ENCODE results near the gene ITGA3.

ITGA3 gene

GRCh38 chr17:50070908-50071680, 15.2 kb downstream of the ITGA3 start:
- Histone ChIP-seq H3K27ac (no peak overlapping the region), H3K27me3 (ENCODE audit: control insufficient read depth, insufficient read depth, low read length) (no peaks in the 10 kb centered on the region), H3K9ac (no peak overlapping the region), H3K4me3 (ENCODE audit: low read depth, low read length) (no peak overlapping the region), H3K9me3 (ENCODE audit: control insufficient read depth, low read length) (no peaks in the 10 kb centered on the region), H3K36me3 (ENCODE audit: control insufficient read depth, insufficient read depth, low read length) (no peaks in the 10 kb centered on the region), H2AFZ (no peak overlapping the region), H3K4me1 (peaks cover 4% of the 10 kb centered on the region), H3K79me2 (peaks cover 4% of the 10 kb centered on the region), H3K4me2 (ENCODE audit: low read length) (no peak overlapping the region)
- TF ChIP-seq CTCF (IDR thresholded peaks at IDR 0.05): no peak

- no peak for TF ChIP-seq CTCF (IDR thresholded peaks at IDR 0.05)
- Histone ChIP-seq H2AFZ (no peak overlapping the region), H3K9me3 (ENCODE audit: control insufficient read depth, low read length) (no peaks in the 10 kb centered on the region), H3K27me3 (ENCODE audit: control insufficient read depth, insufficient read depth, low read length) (no peaks in the 10 kb centered on the region), H3K4me2 (ENCODE audit: low read length) (no peak overlapping the region), H3K4me3 (ENCODE audit: low read depth, low read length) (no peak overlapping the region), H3K4me1 (peaks cover 4% of the 10 kb centered on the region), H3K27ac (no peak overlapping the region), H3K36me3 (ENCODE audit: control insufficient read depth, insufficient read depth, low read length) (no peaks in the 10 kb centered on the region), H3K9ac (no peak overlapping the region), H3K79me2 (peaks cover 4% of the 10 kb centered on the region)
Observed at GRCh38 chr17:50071692-50072091, 15.8 kb downstream of the ITGA3 start.

GRCh38 chr17:50072130-50072529, 16.2 kb downstream of the ITGA3 start:
- H3K4me3 ChIP-seq (ENCODE audit: low read depth, low read length): no peak overlapping the region
- no peak overlapping the region for H3K4me2 ChIP-seq (ENCODE audit: low read length)
- H3K9me3 ChIP-seq (ENCODE audit: control insufficient read depth, low read length): no peaks in the 10 kb centered on the region
- peaks cover 4% of the 10 kb centered on the region for H3K79me2 ChIP-seq
- no peak overlapping the region for H2AFZ ChIP-seq
- no peaks in the 10 kb centered on the region for H3K36me3 ChIP-seq (ENCODE audit: control insufficient read depth, insufficient read depth, low read length)
- no peak overlapping the region for H3K27ac ChIP-seq
- no peak for TF ChIP-seq CTCF (IDR thresholded peaks at IDR 0.05)
- H3K4me1 ChIP-seq: peaks cover 4% of the 10 kb centered on the region
- H3K27me3 ChIP-seq (ENCODE audit: control insufficient read depth, insufficient read depth, low read length): no peaks in the 10 kb centered on the region
- H3K9ac ChIP-seq: no peak overlapping the region

GRCh38 chr17:50072925-50073324, 17.0 kb downstream of the ITGA3 start:
- no peak overlapping the region for H2AFZ ChIP-seq
- peak overlapping the region; percentile 44 for H3K4me2 ChIP-seq (ENCODE audit: low read length)
- H3K4me1 ChIP-seq: peaks cover 4% of the 10 kb centered on the region
- H3K36me3 ChIP-seq (ENCODE audit: control insufficient read depth, insufficient read depth, low read length): no peaks in the 10 kb centered on the region
- no peak overlapping the region for H3K4me3 ChIP-seq (ENCODE audit: low read depth, low read length)
- no peaks in the 10 kb centered on the region for H3K9me3 ChIP-seq (ENCODE audit: control insufficient read depth, low read length)
- no peaks in the 10 kb centered on the region for H3K27me3 ChIP-seq (ENCODE audit: control insufficient read depth, insufficient read depth, low read length)
- no peak overlapping the region for H3K9ac ChIP-seq
- TF ChIP-seq CTCF (IDR thresholded peaks at IDR 0.05): no peak
- H3K27ac ChIP-seq: no peak overlapping the region
- peaks cover 4% of the 10 kb centered on the region for H3K79me2 ChIP-seq

- H3K9me3 ChIP-seq (ENCODE audit: control insufficient read depth, low read length): no peaks in the 10 kb centered on the region
- no peak overlapping the region for H3K27ac ChIP-seq
- H3K4me3 ChIP-seq (ENCODE audit: low read depth, low read length): no peak overlapping the region
- TF ChIP-seq CTCF (IDR thresholded peaks at IDR 0.05): no peak
- no peaks in the 10 kb centered on the region for H3K79me2 ChIP-seq
- H3K9ac ChIP-seq: no peak overlapping the region
- no peaks in the 10 kb centered on the region for H3K27me3 ChIP-seq (ENCODE audit: control insufficient read depth, insufficient read depth, low read length)
- no peak overlapping the region for H3K4me2 ChIP-seq (ENCODE audit: low read length)
- H3K36me3 ChIP-seq (ENCODE audit: control insufficient read depth, insufficient read depth, low read length): no peaks in the 10 kb centered on the region
- H3K4me1 ChIP-seq: peaks cover 4% of the 10 kb centered on the region
- H2AFZ ChIP-seq: no peak overlapping the region
Observed at GRCh38 chr17:50074227-50074626, 18.3 kb downstream of the ITGA3 start.

Data from parathyroid adenoma (tissue), 2 donors.